Breast epithelium (tissue), 4 donors: Measurements from ENCODE around the gene CNTN5. TPM values are rescaled to one million over a fixed set of nuclear protein-coding genes. Genes with fewer than 3 reads are reported as not detected.

ENCODE experiments used
- DNase-seq, 2 donors: peaks; one replicate each; pipeline ENCODE4 v3.0.0-alpha.2; 2019; ENCODE audit warnings: low spot score in 2 of 2
- H3K27ac ChIP-seq, 2 donors: fragments of 200-600 bp; sonication (generic) in 1 of 2; one replicate each; pipeline ENCODE4 v1.5.1; 2016 to 2019; ENCODE audit warnings: mild to moderate bottlenecking in 1 of 2
- H3K27me3 ChIP-seq, 2 donors: fragments of 200-600 bp; sonication (generic) in 1 of 2; one replicate each; pipeline versions ENCODE4 v1.5.1 to v1.6.0; 2017 to 2019; ENCODE audit warnings: control low read depth in 1 of 2, mild to moderate bottlenecking in 1 of 2
- H3K36me3 ChIP-seq: fragments of 200-600 bp; one replicate; pipeline ENCODE4 v1.5.1; 2019
- H3K4me1 ChIP-seq, 2 donors: fragments of 200-600 bp; sonication (generic); one replicate each; pipeline ENCODE4 v1.5.1; 2016 to 2019; ENCODE audit warnings: control low read depth in 1 of 2
- H3K4me3 ChIP-seq, 3 donors: fragments of 200-600 bp; sonication (generic); 1 replicate in 2 of 3; 2 replicates in 1 of 3; pipeline ENCODE4 v1.5.1; 2016 to 2019; ENCODE audit warnings: mild to moderate bottlenecking in 3 of 3, moderate library complexity in 2 of 3
- H3K9me3 ChIP-seq, 2 donors: fragments of 200-600 bp; sonication (generic) in 1 of 2; one replicate each; pipeline ENCODE4 v1.5.1; 2016 to 2019; ENCODE audit warnings: control low read depth in 1 of 2
- POLR2A ChIP-seq: fragments of 450-650 bp; IDR thresholded peaks from one replicate; pipeline ENCODE4 v1.6.1; 2016; ENCODE audit warnings: antibody characterized with exemption, mild to moderate bottlenecking, moderate library complexity
- POLR2AphosphoS5 ChIP-seq, 3 donors: sonication (generic); formaldehyde crosslinking; IDR thresholded peaks; one replicate each; pipeline ENCODE4 v1.6.1; 2017; ENCODE audit warnings: antibody characterized with exemption in 3 of 3
- intact Hi-C: fragments of 100-400 bp; cut with DNase I; formaldehyde crosslinking; loops from one replicate; pipeline ENCODE4 v1.15.1; 2023; ENCODE audit warnings: low total_unique reads
- total RNA-seq, 3 donors: library from RNA; depleted of rRNA; stranded (reverse); fragments of >200 nt; gene quantifications; one replicate each; pipeline ENCODE4 v1.1.0, GENCODE V29; 2016
- TF ChIP-seq, protein P1 (sequence below), 3 donors: fragments of 450-650 bp; IDR thresholded peaks; one replicate each; pipeline ENCODE4 v1.5.1; 2016 to 2017; ENCODE audit warnings: antibody characterized with exemption in 3 of 3, mild to moderate bottlenecking in 3 of 3, moderate library complexity in 3 of 3

CNTN5 gene
- total RNA-seq, 3 donors from 2014 or later: not detected

- TF ChIP-seq POLR2AphosphoS5 (IDR thresholded peaks at IDR 0.05) (no peak), POLR2A (no peak)
- TF ChIP-seq, protein P1, sequence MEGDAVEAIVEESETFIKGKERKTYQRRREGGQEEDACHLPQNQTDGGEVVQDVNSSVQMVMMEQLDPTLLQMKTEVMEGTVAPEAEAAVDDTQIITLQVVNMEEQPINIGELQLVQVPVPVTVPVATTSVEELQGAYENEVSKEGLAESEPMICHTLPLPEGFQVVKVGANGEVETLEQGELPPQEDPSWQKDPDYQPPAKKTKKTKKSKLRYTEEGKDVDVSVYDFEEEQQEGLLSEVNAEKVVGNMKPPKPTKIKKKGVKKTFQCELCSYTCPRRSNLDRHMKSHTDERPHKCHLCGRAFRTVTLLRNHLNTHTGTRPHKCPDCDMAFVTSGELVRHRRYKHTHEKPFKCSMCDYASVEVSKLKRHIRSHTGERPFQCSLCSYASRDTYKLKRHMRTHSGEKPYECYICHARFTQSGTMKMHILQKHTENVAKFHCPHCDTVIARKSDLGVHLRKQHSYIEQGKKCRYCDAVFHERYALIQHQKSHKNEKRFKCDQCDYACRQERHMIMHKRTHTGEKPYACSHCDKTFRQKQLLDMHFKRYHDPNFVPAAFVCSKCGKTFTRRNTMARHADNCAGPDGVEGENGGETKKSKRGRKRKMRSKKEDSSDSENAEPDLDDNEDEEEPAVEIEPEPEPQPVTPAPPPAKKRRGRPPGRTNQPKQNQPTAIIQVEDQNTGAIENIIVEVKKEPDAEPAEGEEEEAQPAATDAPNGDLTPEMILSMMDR (IDR thresholded peaks at IDR 0.05): no peak
- Histone ChIP-seq H3K36me3 (no peaks in the 10 kb centered on the region), H3K4me1 (no peaks in the 10 kb centered on the region), H3K9me3 (no peaks in the 10 kb centered on the region), H3K27me3 (no peaks in the 10 kb centered on the region), H3K4me3 (no peak overlapping the region), H3K27ac (no peak overlapping the region)
- DNase-seq: no peak
- intact Hi-C loops: no loop called here
These were observed 239.9 kb downstream of the CNTN5 start for GRCh38 chr11:99260696-99261095.

DNA sequence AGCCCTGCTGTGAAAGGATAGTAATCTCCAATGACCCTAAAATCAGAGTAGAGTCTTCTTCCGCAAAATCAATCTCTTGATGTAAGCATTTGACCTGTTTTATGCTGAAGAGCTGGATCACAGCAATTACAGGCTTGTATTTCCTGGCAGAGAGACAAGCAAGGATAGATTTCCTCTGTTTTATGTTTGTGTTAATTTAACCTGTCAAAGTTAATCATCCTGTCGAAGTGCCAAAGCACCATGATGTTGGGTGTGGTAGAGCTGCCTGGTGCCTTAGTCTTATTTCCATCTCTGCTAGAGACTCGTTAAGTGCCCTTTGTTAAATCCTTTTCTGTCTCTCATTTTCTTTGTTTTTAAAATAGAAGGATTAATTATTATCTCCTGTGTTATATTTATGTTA, 248.1 kb downstream of the CNTN5 start:
- Histone ChIP-seq H3K9me3 (no peaks in the 10 kb centered on the region), H3K27me3 (no peaks in the 10 kb centered on the region), H3K36me3 (no peaks in the 10 kb centered on the region), H3K4me1 (no peaks in the 10 kb centered on the region), H3K27ac (no peak overlapping the region), H3K4me3 (no peak overlapping the region)
- no peak for TF ChIP-seq POLR2A
- TF ChIP-seq, protein P1 (IDR thresholded peaks at IDR 0.05): no peak
- TF ChIP-seq POLR2AphosphoS5 (IDR thresholded peaks at IDR 0.05): no peak
- intact Hi-C loops: no loop called here
- no peak for DNase-seq

DNA sequence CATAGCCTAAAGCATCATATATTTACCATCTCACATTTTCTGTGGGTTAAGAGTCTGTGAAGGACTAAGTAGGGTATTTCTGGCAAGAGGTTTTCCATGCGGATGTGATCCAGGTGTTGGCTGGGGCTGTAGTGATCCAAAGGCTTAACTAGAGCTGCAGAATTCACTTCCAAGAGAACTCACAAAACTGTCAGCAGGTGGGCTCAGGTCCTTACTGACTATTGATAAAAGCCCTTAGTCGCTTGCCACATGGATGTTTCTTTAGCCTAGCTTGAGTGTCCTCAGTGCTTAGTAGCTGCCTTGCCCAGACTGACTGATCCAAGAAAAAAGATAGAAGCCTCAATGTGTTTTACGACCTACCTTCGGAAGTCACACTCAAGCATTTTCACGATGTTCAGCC, 250.8 kb downstream of the CNTN5 start:
- DNase-seq: no peak
- intact Hi-C loops: no loop called here
- no peak overlapping the region for H3K4me3 ChIP-seq
- H3K27ac ChIP-seq: no peak overlapping the region
- no peaks in the 10 kb centered on the region for H3K36me3 ChIP-seq
- H3K27me3 ChIP-seq: no peaks in the 10 kb centered on the region
- H3K9me3 ChIP-seq: no peaks in the 10 kb centered on the region
- TF ChIP-seq POLR2A (no peak), POLR2AphosphoS5 (IDR thresholded peaks at IDR 0.05) (no peak)
- TF ChIP-seq, protein P1 (IDR thresholded peaks at IDR 0.05): no peak
- H3K4me1 ChIP-seq: no peaks in the 10 kb centered on the region

DNA sequence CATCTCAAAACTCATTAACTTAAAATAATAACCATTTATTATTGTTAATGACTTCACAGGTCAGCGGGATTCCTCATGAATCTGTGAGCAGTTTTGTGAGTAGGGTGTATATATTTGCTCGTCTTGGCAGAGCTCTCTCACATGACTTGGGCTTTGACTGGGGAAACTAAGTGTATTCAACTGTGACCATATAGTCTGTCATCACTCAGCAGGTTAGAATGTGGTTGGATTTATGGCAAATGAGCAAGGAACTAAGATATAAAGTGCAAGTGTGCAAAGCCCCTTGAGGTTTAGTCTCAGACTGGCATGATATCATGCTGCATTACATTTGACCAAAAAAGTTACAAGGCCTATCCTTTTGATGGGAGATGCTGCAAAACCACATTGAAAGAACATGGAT, 254.8 kb downstream of the CNTN5 start:
- no peak for TF ChIP-seq POLR2A
- TF ChIP-seq POLR2AphosphoS5 (IDR thresholded peaks at IDR 0.05): no peak
- TF ChIP-seq, protein P1 (IDR thresholded peaks at IDR 0.05): no peak
- DNase-seq: no peak
- Histone ChIP-seq H3K27me3 (no peaks in the 10 kb centered on the region), H3K36me3 (no peaks in the 10 kb centered on the region), H3K27ac (no peak overlapping the region), H3K4me1 (no peaks in the 10 kb centered on the region), H3K9me3 (no peaks in the 10 kb centered on the region), H3K4me3 (no peak overlapping the region)
- intact Hi-C loops: no loop called here

GRCh38 chr11:99277281-99277680, 256.5 kb downstream of the CNTN5 start:
- DNase-seq: no peak
- Histone ChIP-seq H3K9me3 (no peaks in the 10 kb centered on the region), H3K27me3 (no peaks in the 10 kb centered on the region), H3K4me1 (no peaks in the 10 kb centered on the region), H3K27ac (no peak overlapping the region), H3K4me3 (no peak overlapping the region), H3K36me3 (no peaks in the 10 kb centered on the region)
- intact Hi-C loops: no loop called here
- TF ChIP-seq POLR2AphosphoS5 (IDR thresholded peaks at IDR 0.05): no peak
- no peak for TF ChIP-seq POLR2A
- TF ChIP-seq, protein P1 (IDR thresholded peaks at IDR 0.05): no peak
